Right ventricle myocardium inferior (tissue), 1 donor: ENCODE measurements around the gene INPP4A. TPM values are rescaled to one million over a fixed set of nuclear protein-coding genes. Genes with fewer than 3 reads are reported as not detected.

Experiments
- ATAC-seq: fragments of 200-7000 bp; cut with Tn5 transposase; one replicate; pipeline ENCODE4 v1.9.1; 2020; ENCODE audit warnings: mild to moderate bottlenecking, moderate library complexity
- DNase-seq: peaks from one replicate; pipeline ENCODE4 v3.0.0; 2021; ENCODE audit errors: missing footprints
- intact Hi-C: fragments of 100-400 bp; cut with DNase I; formaldehyde crosslinking; loops from one replicate; pipeline ENCODE4 v1.11.0; 2022
- total RNA-seq: library from RNA; stranded (reverse); fragmentation: NEBNext Ultra II Directional; extraction: Animal tissue kit (Norgen Biotek cat#: 25700); gene quantifications from one replicate; pipeline ENCODE4 v1.2.1, GENCODE V29; 2021
- donor health status: DM: no; HTN: yes; CAD: no; lungs with severe emphysema.

Gene INPP4A
- total RNA-seq, 1 donor from 2014 or later: 14.7 TPM

- intact Hi-C loops: no loop called here
- ATAC-seq: peak; percentile 97
- DNase-seq: peak; percentile 94
These were observed 163.7 kb downstream of the INPP4A start, which contains the start of the genes COA5 and UNC50 for GRCh38 chr2:98608116-98608961. TSS of gene COA5 (minus strand) at chr2:98608512. CDS start at chr2:98608405, 107 bp downstream. TSS of gene UNC50 (plus strand) at chr2:98608589. CDS start at chr2:98609760, 1,171 bp downstream.

- ATAC-seq (peak; percentile 29), DNase-seq (no peak)
- intact Hi-C loops: no loop called here
These were observed 164.4 kb downstream of the INPP4A start for GRCh38 chr2:98608962-98609604.

GRCh38 chr2:98614024-98614739 lies 169.5 kb downstream of the INPP4A start:
- intact Hi-C loops: no loop called here
- ATAC-seq (peak; percentile 10), DNase-seq (no peak)

- no peak for DNase-seq
- ATAC-seq: no peak
- intact Hi-C loops: no loop called here
These were observed 170.8 kb downstream of the INPP4A start for GRCh38 chr2:98615481-98615880.

- DNase-seq: no peak
- intact Hi-C loops: no loop called here
- no peak for ATAC-seq
These were observed 172.5 kb downstream of the INPP4A start for GRCh38 chr2:98617149-98617548.

- DNase-seq: peak; percentile 79
- intact Hi-C loops: no loop called here
- ATAC-seq: peak; percentile 60
These were observed 179.0 kb downstream of the INPP4A start for GRCh38 chr2:98623657-98624056.

- ATAC-seq (no peak), DNase-seq (no peak)
- intact Hi-C loops: no loop called here
These were observed 187.7 kb downstream of the INPP4A start for GRCh38 chr2:98632351-98632750.

GRCh38 chr2:98634406-98635092 lies 189.9 kb downstream of the INPP4A start:
- DNase-seq (no peak), ATAC-seq (no peak)
- intact Hi-C loops: no loop called here

GRCh38 chr2:98637401-98638147 lies 192.9 kb downstream of the INPP4A start:
- ATAC-seq: no peak
- intact Hi-C loops: no loop called here

GRCh38 chr2:98643496-98644100 lies 198.9 kb downstream of the INPP4A start:
- no peak for ATAC-seq
- DNase-seq: no peak
- intact Hi-C loops: no loop called here

More at GRCh38 chr2:98637401-98638147, 192.9 kb downstream of the INPP4A start:
- DNase-seq: no peak

Other genes starting within 250 kb of the INPP4A start
- gene CNGA3, start 98.4 kb upstream of the INPP4A start, total RNA-seq: not detected
- 25.6 TPM for gene COA5, start 163.7 kb downstream of the INPP4A start, total RNA-seq
- 27.9 TPM for gene UNC50, start 163.7 kb downstream of the INPP4A start, total RNA-seq